ENCODE data around the gene ELL2.

DNA sequence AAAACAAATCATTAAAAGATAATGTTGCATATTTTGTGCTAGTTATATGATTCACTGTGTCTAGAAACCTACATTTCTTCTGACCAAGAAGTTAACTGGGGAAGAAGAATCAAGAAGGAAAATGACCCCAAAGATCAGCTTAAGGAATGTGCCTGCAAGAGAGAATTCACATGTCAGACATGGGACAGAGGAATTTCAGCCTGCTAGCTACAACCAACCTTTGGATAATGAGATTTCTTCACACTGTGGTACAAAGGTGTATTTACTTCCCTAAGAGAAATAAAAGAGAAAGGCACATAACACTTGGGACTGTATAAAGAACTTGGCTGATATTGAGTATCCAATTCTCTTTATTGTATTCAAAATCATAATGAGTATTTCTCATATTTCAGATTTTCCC lies 39.6 kb upstream of the ELL2 start:
- TF ChIP-seq, protein P1, sequence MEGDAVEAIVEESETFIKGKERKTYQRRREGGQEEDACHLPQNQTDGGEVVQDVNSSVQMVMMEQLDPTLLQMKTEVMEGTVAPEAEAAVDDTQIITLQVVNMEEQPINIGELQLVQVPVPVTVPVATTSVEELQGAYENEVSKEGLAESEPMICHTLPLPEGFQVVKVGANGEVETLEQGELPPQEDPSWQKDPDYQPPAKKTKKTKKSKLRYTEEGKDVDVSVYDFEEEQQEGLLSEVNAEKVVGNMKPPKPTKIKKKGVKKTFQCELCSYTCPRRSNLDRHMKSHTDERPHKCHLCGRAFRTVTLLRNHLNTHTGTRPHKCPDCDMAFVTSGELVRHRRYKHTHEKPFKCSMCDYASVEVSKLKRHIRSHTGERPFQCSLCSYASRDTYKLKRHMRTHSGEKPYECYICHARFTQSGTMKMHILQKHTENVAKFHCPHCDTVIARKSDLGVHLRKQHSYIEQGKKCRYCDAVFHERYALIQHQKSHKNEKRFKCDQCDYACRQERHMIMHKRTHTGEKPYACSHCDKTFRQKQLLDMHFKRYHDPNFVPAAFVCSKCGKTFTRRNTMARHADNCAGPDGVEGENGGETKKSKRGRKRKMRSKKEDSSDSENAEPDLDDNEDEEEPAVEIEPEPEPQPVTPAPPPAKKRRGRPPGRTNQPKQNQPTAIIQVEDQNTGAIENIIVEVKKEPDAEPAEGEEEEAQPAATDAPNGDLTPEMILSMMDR (IDR thresholded peaks at IDR 0.05) = no peak
- TF ChIP-seq POLR2A (IDR thresholded peaks at IDR 0.05) (no peak), EP300 (IDR thresholded peaks at IDR 0.05) (no peak)

Data from suprapubic skin (tissue), 3 donors.